GM23338 (cell line): Measurements from ENCODE around the gene SRSF11. TPM values are rescaled to one million over a fixed set of nuclear protein-coding genes. Genes with fewer than 3 reads are reported as not detected.

ENCODE experiments used
- ATAC-seq: fragments of 200-7000 bp; cut with Tn5 transposase; 3 replicates; pipeline ENCODE4 v1.9.1; 2020
- DNase-seq: peaks from one replicate; pipeline ENCODE4 v3.0.0-alpha.2; 2015; ENCODE audit warnings: low spot score
- H2AFZ ChIP-seq: fragments of 200-600 bp; sonication (generic); 2 replicates; pipeline ENCODE4 v1.8.0; 2016; ENCODE audit warnings: antibody characterized with exemption, mild to moderate bottlenecking, moderate library complexity
- H3F3A ChIP-seq: fragments of 200-600 bp; sonication (generic); replicated peaks from 2 replicates; pipeline ENCODE4 v1.8.0; 2017; ENCODE audit warnings: antibody characterized with exemption, mixed run types, low read depth
- H3K27ac ChIP-seq: fragments of 200-600 bp; sonication (generic); 2 replicates; pipeline ENCODE4 v1.6.1; 2016; ENCODE audit warnings: low read depth
- H3K27me3 ChIP-seq: fragments of 200-600 bp; sonication (generic); 2 replicates; pipeline ENCODE4 v1.8.0; 2016; ENCODE audit warnings: mild to moderate bottlenecking, mixed run types, moderate library complexity; ENCODE audit not compliant: insufficient read depth
- H3K36me3 ChIP-seq: fragments of 200-600 bp; sonication (generic); 2 replicates; pipeline ENCODE4 v1.8.0; 2016; ENCODE audit warnings: mild to moderate bottlenecking; ENCODE audit not compliant: insufficient read depth
- H3K4me1 ChIP-seq: fragments of 200-600 bp; sonication (generic); 2 replicates; pipeline ENCODE4 v1.8.0; 2016; ENCODE audit warnings: mild to moderate bottlenecking, moderate library complexity; ENCODE audit not compliant: insufficient read depth
- H3K4me2 ChIP-seq: fragments of 200-600 bp; sonication (generic); 2 replicates; pipeline ENCODE4 v1.7.1; 2017; ENCODE audit warnings: mixed run types
- H3K4me3 ChIP-seq: fragments of 200-600 bp; sonication (generic); 2 replicates; pipeline ENCODE4 v1.6.1; 2016; ENCODE audit warnings: mixed run types
- H3K79me2 ChIP-seq: fragments of 200-600 bp; sonication (generic); replicated peaks from 2 replicates; pipeline ENCODE4 v1.8.0; 2017; ENCODE audit warnings: mild to moderate bottlenecking; ENCODE audit not compliant: insufficient read depth
- H3K9me2 ChIP-seq: fragments of 200-600 bp; sonication (generic); 2 replicates; pipeline ENCODE4 v1.8.0; 2017; ENCODE audit not compliant: insufficient read depth
- H4K20me1 ChIP-seq: fragments of 200-600 bp; sonication (generic); replicated peaks from 2 replicates; pipeline ENCODE4 v1.8.0; 2017; ENCODE audit warnings: mild to moderate bottlenecking; ENCODE audit not compliant: insufficient read depth
- H3K27ac Mint-ChIP-seq: 2 replicates; pipeline ENCODE4 v1.8.0; 2020; ENCODE audit warnings: inconsistent platforms, mild to moderate bottlenecking, moderate library complexity, mixed read lengths
- H3K27me3 Mint-ChIP-seq: 3 replicates; pipeline ENCODE4 v1.8.0; 2022; ENCODE audit warnings: low read depth, mild to moderate bottlenecking, moderate library complexity, mixed read lengths, inconsistent platforms; ENCODE audit not compliant: insufficient read depth, poor library complexity
- H3K36me3 Mint-ChIP-seq: 3 replicates; pipeline ENCODE4 v1.8.0; 2021; ENCODE audit warnings: low read depth, mild to moderate bottlenecking, inconsistent platforms, moderate library complexity, mixed read lengths
- H3K4me1 Mint-ChIP-seq: 3 replicates; pipeline ENCODE4 v1.8.0; 2020; ENCODE audit warnings: mild to moderate bottlenecking, inconsistent platforms, mixed read lengths
- H3K4me3 Mint-ChIP-seq: 3 replicates; pipeline ENCODE4 v1.8.0; 2021; ENCODE audit warnings: moderate library complexity, mild to moderate bottlenecking, inconsistent platforms, mixed read lengths
- H3K9me3 Mint-ChIP-seq: 3 replicates; pipeline ENCODE4 v1.8.0; 2020; ENCODE audit warnings: moderate library complexity, mild to moderate bottlenecking, inconsistent platforms, mixed read lengths
- CTCF ChIP-seq, 2 experiments: fragments of 200-600 bp in 1 of 2; sonication (generic) in 1 of 2; conservative IDR thresholded peaks; 2 replicates each; pipeline versions ENCODE4 v1.5.1 to v1.6.1; 2016 to 2017; ENCODE audit warnings: antibody characterized with exemption in 2 of 2, low read depth in 2 of 2, mild to moderate bottlenecking in 2 of 2, moderate library complexity in 1 of 2
- NANOG ChIP-seq: IDR thresholded peaks from 2 replicates; pipeline ENCODE4 v1.6.1; 2016; ENCODE audit warnings: antibody characterized with exemption, borderline replicate concordance
- ZNF114 ChIP-seq: fragments of 250-450 bp; sonication (Bioruptor Pico); IDR thresholded peaks from 2 replicates; pipeline ENCODE4 v1.5.0; 2020; ENCODE audit warnings: mild to moderate bottlenecking, moderate library complexity
- ZNF462 ChIP-seq: fragments of 250-450 bp; sonication (Bioruptor Pico); IDR thresholded peaks from 2 replicates; pipeline ENCODE4 v1.5.0; 2020; ENCODE audit warnings: mild to moderate bottlenecking, moderate library complexity
- polyA plus RNA-seq: library from polyadenylated mRNA; unstranded; fragments of >200 nt; fragmentation: Nextera tagmentation; extraction: Ambion mirVana; gene quantifications from 2 replicates; pipeline ENCODE4 v1.2.1, GENCODE V29; 2016
- total RNA-seq: library from RNA; depleted of rRNA; stranded (reverse); fragments of >200 nt; shearing (Covaris generic); gene quantifications from 2 replicates; pipeline ENCODE4 v1.2.3, GENCODE V29; 2014

The SRSF11 gene
- total and polyA plus RNA-seq, 2 experiments from 2014 or later: 182 to 372 TPM

GRCh38 chr1:70247768-70248167 is 26.6 kb downstream of the SRSF11 start (continued):
- TF ChIP-seq ZNF462 (CRISPR knock-in tag) (no peak), NANOG (no peak), ZNF114 (CRISPR knock-in tag) (no peak)

- Histone ChIP-seq H3K79me2 (no peaks in the 10 kb centered on the region; the same call in 1 of the 2 replicates), H2AFZ (no peak overlapping the region), H3K4me2 (no peak overlapping the region), H3K4me3 (no peak overlapping the region), H3K27me3 (no peaks in the 10 kb centered on the region), H3K4me1 (no peaks in the 10 kb centered on the region), H4K20me1 (0 out of 2 replicates have a peak, but pooled peaks cover 5% of the 10 kb centered on the region), H3K9me2 (no peaks in the 10 kb centered on the region), H3F3A (no peaks in the 10 kb centered on the region), H3K27ac (peak overlapping the region; percentile 12; the same call in 1 of the 2 replicates), H3K36me3 (peaks cover 81% of the 10 kb centered on the region)
- no peak overlapping the region for H3K27ac Mint-ChIP-seq
- ATAC-seq (no peak), DNase-seq (no peak)
- H3K4me3 Mint-ChIP-seq: no peak overlapping the region
- no peaks in the 10 kb centered on the region for H3K27me3 Mint-ChIP-seq
- peaks cover 78% of the 10 kb centered on the region for H3K36me3 Mint-ChIP-seq
- H3K4me1 Mint-ChIP-seq: no peaks in the 10 kb centered on the region
- H3K9me3 Mint-ChIP-seq: no peaks in the 10 kb centered on the region
- TF ChIP-seq CTCF (conservative IDR thresholded peaks at IDR 0.05; ENCODE audit: low read depth in 2 of 2) (no peak), ZNF462 (CRISPR knock-in tag) (no peak), NANOG (no peak)
These were observed 27.5 kb downstream of the SRSF11 start for GRCh38 chr1:70248729-70249128.
